ENCODE data around the gene PDK2. TPM values are rescaled to one million over a fixed set of nuclear protein-coding genes. Genes with fewer than 3 reads are reported as not detected.
A peak's percentile ranks its signal among the peaks of the same experiment; 100 is the strongest.

PDK2 gene
- total and polyA plus RNA-seq, 2 experiments from 2014 or later, result 12.0 to 15.9 TPM

DNA sequence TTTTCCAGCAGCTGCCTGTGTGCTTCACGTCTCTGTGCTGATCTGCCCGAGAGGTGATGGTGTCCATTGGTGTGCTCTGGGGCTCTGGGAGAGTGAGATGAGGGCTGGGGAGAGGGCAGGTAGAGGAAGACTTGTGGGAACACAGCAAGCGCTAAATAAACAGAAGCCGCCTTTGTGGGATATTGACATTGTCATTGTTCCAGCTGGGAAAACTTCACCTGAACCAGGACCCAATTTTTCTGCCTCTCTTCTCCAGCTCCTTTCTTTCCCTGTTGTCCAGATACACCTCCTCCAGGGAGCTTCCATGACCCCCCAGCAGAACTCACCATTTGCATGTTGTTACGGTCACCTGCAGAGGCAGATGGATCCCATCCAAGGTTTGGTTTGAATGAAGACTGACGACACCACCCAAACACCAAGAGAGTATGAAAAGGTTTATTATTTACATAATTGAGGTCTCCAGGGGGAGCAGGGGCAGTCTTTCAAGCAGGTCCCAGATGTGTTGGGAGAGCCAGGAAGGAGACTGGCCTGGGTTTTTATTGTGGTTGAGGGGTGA lies 42.8 kb upstream of the PDK2 start (continued):
- TF ChIP-seq, protein P1, sequence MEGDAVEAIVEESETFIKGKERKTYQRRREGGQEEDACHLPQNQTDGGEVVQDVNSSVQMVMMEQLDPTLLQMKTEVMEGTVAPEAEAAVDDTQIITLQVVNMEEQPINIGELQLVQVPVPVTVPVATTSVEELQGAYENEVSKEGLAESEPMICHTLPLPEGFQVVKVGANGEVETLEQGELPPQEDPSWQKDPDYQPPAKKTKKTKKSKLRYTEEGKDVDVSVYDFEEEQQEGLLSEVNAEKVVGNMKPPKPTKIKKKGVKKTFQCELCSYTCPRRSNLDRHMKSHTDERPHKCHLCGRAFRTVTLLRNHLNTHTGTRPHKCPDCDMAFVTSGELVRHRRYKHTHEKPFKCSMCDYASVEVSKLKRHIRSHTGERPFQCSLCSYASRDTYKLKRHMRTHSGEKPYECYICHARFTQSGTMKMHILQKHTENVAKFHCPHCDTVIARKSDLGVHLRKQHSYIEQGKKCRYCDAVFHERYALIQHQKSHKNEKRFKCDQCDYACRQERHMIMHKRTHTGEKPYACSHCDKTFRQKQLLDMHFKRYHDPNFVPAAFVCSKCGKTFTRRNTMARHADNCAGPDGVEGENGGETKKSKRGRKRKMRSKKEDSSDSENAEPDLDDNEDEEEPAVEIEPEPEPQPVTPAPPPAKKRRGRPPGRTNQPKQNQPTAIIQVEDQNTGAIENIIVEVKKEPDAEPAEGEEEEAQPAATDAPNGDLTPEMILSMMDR (conservative IDR thresholded peaks at IDR 0.05; ENCODE audit: low read depth in 2 of 2), result no peak
- TF ChIP-seq, protein P2, sequence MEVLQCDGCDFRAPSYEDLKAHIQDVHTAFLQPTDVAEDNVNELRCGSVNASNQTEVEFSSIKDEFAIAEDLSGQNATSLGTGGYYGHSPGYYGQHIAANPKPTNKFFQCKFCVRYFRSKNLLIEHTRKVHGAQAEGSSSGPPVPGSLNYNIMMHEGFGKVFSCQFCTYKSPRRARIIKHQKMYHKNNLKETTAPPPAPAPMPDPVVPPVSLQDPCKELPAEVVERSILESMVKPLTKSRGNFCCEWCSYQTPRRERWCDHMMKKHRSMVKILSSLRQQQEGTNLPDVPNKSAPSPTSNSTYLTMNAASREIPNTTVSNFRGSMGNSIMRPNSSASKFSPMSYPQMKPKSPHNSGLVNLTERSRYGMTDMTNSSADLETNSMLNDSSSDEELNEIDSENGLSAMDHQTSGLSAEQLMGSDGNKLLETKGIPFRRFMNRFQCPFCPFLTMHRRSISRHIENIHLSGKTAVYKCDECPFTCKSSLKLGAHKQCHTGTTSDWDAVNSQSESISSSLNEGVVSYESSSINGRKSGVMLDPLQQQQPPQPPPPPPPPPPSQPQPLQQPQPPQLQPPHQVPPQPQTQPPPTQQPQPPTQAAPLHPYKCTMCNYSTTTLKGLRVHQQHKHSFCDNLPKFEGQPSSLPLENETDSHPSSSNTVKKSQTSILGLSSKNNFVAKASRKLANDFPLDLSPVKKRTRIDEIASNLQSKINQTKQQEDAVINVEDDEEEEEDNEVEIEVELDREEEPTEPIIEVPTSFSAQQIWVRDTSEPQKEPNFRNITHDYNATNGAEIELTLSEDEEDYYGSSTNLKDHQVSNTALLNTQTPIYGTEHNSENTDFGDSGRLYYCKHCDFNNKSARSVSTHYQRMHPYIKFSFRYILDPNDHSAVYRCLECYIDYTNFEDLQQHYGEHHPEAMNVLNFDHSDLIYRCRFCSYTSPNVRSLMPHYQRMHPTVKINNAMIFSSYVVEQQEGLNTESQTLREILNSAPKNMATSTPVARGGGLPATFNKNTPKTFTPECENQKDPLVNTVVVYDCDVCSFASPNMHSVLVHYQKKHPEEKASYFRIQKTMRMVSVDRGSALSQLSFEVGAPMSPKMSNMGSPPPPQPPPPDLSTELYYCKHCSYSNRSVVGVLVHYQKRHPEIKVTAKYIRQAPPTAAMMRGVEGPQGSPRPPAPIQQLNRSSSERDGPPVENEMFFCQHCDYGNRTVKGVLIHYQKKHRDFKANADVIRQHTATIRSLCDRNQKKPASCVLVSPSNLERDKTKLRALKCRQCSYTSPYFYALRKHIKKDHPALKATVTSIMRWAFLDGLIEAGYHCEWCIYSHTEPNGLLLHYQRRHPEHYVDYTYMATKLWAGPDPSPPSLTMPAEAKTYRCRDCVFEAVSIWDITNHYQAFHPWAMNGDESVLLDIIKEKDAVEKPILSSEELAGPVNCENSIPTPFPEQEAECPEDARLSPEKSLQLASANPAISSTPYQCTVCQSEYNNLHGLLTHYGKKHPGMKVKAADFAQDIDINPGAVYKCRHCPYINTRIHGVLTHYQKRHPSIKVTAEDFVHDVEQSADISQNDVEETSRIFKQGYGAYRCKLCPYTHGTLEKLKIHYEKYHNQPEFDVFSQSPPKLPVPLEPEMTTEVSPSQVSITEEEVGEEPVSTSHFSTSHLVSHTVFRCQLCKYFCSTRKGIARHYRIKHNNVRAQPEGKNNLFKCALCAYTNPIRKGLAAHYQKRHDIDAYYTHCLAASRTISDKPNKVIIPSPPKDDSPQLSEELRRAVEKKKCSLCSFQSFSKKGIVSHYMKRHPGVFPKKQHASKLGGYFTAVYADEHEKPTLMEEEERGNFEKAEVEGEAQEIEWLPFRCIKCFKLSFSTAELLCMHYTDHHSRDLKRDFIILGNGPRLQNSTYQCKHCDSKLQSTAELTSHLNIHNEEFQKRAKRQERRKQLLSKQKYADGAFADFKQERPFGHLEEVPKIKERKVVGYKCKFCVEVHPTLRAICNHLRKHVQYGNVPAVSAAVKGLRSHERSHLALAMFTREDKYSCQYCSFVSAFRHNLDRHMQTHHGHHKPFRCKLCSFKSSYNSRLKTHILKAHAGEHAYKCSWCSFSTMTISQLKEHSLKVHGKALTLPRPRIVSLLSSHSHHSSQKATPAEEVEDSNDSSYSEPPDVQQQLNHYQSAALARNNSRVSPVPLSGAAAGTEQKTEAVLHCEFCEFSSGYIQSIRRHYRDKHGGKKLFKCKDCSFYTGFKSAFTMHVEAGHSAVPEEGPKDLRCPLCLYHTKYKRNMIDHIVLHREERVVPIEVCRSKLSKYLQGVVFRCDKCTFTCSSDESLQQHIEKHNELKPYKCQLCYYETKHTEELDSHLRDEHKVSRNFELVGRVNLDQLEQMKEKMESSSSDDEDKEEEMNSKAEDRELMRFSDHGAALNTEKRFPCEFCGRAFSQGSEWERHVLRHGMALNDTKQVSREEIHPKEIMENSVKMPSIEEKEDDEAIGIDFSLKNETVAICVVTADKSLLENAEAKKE (CRISPR knock-in tag; IDR thresholded peaks at IDR 0.05), result no peak

DNA sequence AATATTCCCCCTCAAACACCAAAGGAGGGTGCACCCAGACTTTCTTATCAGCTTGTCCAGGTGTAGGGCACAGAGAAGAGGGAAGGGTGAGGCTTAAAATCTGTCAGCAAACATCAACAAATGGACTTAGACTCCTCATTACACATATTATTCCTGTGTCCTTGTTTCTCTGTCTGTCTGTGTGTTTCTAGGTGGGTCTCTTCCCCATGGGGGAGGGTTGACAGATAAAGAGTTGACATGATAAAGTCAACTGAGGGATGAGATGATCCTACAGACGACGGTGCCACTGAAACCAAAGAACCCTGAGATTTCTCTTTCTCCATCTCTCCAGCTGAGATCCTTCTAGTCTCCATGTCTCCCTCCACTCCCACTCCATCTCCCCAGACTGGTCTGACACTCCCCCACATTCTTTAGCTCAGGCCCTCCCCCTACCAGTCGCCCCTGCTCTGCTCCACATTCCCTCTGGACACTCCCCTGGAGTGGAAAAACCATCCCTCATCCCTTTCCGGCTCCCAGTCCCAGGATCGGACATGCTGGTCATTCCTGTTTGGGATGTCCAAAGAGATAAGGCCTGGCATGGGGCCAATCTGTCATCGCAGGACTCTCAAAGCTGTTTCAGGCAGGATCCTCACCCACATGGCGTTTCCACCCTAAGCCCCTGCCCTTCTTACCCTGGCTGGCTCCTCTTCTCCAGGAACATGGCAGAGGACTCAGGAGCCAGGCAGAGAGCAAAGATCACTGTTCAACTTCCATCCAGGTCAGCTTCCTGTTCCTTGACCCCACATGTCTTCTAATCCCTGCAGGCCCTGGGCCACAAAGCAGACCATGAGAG lies 42.1 kb upstream of the PDK2 start:
- Mint-ChIP-seq H3K27ac (no peak overlapping the region), H3K9me3 (no peaks in the 10 kb centered on the region), H3K36me3 (ENCODE audit: low read depth) (peaks cover 4% of the 10 kb centered on the region; the same call in 1 of the 3 replicates), H3K4me1 (peaks cover 51% of the 10 kb centered on the region), H3K4me3 (no peak overlapping the region; the same call in 2 of the 3 replicates), H3K27me3 (ENCODE audit: insufficient read depth, low read depth, poor library complexity) (peaks cover 41% of the 10 kb centered on the region)
- Histone ChIP-seq H3K79me2 (replicated peaks; ENCODE audit: insufficient read depth) (no peaks in the 10 kb centered on the region), H3K27me3 (ENCODE audit: insufficient read depth) (peaks cover 14% of the 10 kb centered on the region), H3F3A (replicated peaks; ENCODE audit: low read depth) (peaks cover 18% of the 10 kb centered on the region), H3K36me3 (ENCODE audit: insufficient read depth) (no peaks in the 10 kb centered on the region), H4K20me1 (replicated peaks; ENCODE audit: insufficient read depth) (no peaks in the 10 kb centered on the region), H3K4me1 (ENCODE audit: insufficient read depth) (peaks cover 32% of the 10 kb centered on the region; the same call in 1 of the 2 replicates), H2AFZ (no peak overlapping the region), H3K4me3 (no peak overlapping the region), H3K9me2 (ENCODE audit: insufficient read depth) (no peaks in the 10 kb centered on the region), H3K4me2 (0 out of 2 replicates have a peak overlapping the region, but pooled peaks have one; percentile 8), H3K27ac (ENCODE audit: low read depth) (no peak overlapping the region)
- ATAC-seq (no peak), DNase-seq (ENCODE audit: low spot score) (no peak)
- no peak for TF ChIP-seq STAT1 (IDR thresholded peaks at IDR 0.05; ENCODE audit: unreplicated experiment)
- no peak for TF ChIP-seq ZNF114 (CRISPR knock-in tag; IDR thresholded peaks at IDR 0.05)
- TF ChIP-seq EZH2 (IDR thresholded peaks at IDR 0.05; ENCODE audit: low read depth, unreplicated experiment), result no peak
- TF ChIP-seq, protein P3, sequence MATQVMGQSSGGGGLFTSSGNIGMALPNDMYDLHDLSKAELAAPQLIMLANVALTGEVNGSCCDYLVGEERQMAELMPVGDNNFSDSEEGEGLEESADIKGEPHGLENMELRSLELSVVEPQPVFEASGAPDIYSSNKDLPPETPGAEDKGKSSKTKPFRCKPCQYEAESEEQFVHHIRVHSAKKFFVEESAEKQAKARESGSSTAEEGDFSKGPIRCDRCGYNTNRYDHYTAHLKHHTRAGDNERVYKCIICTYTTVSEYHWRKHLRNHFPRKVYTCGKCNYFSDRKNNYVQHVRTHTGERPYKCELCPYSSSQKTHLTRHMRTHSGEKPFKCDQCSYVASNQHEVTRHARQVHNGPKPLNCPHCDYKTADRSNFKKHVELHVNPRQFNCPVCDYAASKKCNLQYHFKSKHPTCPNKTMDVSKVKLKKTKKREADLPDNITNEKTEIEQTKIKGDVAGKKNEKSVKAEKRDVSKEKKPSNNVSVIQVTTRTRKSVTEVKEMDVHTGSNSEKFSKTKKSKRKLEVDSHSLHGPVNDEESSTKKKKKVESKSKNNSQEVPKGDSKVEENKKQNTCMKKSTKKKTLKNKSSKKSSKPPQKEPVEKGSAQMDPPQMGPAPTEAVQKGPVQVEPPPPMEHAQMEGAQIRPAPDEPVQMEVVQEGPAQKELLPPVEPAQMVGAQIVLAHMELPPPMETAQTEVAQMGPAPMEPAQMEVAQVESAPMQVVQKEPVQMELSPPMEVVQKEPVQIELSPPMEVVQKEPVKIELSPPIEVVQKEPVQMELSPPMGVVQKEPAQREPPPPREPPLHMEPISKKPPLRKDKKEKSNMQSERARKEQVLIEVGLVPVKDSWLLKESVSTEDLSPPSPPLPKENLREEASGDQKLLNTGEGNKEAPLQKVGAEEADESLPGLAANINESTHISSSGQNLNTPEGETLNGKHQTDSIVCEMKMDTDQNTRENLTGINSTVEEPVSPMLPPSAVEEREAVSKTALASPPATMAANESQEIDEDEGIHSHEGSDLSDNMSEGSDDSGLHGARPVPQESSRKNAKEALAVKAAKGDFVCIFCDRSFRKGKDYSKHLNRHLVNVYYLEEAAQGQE (IDR thresholded peaks at IDR 0.05; ENCODE audit: unreplicated experiment), result no peak
- no peak for TF ChIP-seq NANOG (IDR thresholded peaks at IDR 0.05; ENCODE audit: borderline replicate concordance)
- TF ChIP-seq CREB1 (CRISPR knock-in tag; IDR thresholded peaks at IDR 0.05; ENCODE audit: low read depth), result no peak
- TF ChIP-seq ZNF331 (CRISPR knock-in tag; IDR thresholded peaks at IDR 0.05; ENCODE audit: low read depth), result no peak
- TF ChIP-seq, protein P1 (conservative IDR thresholded peaks at IDR 0.05; ENCODE audit: low read depth in 2 of 2), result no peak
